Measurements from ENCODE around the gene FIGN. TPM values are rescaled to one million over a fixed set of nuclear protein-coding genes. Genes with fewer than 3 reads are reported as not detected.

The FIGN gene
- total RNA-seq, 1 donor from 2014 or later, result 8.0 TPM

- DNase-seq (ENCODE audit: low spot score), result no peak
Measured at GRCh38 chr2:163709270-163709669, 26.5 kb downstream of the FIGN start.

GRCh38 chr2:163708265-163708664 lies 27.5 kb downstream of the FIGN start:
- DNase-seq (ENCODE audit: low spot score), result no peak

GRCh38 chr2:163703386-163703785 lies 32.4 kb downstream of the FIGN start:
- no peak for DNase-seq (ENCODE audit: low spot score)

- no peak for DNase-seq (ENCODE audit: low spot score)
Measured at GRCh38 chr2:163701399-163702195, 34.2 kb downstream of the FIGN start.

GRCh38 chr2:163698857-163699256 lies 37.0 kb downstream of the FIGN start:
- DNase-seq (ENCODE audit: low spot score), result no peak

GRCh38 chr2:163697846-163698637 lies 37.8 kb downstream of the FIGN start:
- DNase-seq (ENCODE audit: low spot score), result no peak

- no peak for DNase-seq (ENCODE audit: low spot score)
Measured at GRCh38 chr2:163697429-163697828, 38.4 kb downstream of the FIGN start.

GRCh38 chr2:163693484-163693883 lies 42.3 kb downstream of the FIGN start:
- no peak for DNase-seq (ENCODE audit: low spot score)

GRCh38 chr2:163692611-163693482 lies 43.0 kb downstream of the FIGN start:
- no peak for DNase-seq (ENCODE audit: low spot score)

- DNase-seq (ENCODE audit: low spot score), result no peak
Measured at GRCh38 chr2:163692081-163692480, 43.7 kb downstream of the FIGN start.

GRCh38 chr2:163690896-163691295 lies 44.9 kb downstream of the FIGN start:
- DNase-seq (ENCODE audit: low spot score), result no peak

GRCh38 chr2:163687217-163687616 lies 48.6 kb downstream of the FIGN start:
- no peak for DNase-seq (ENCODE audit: low spot score)

GRCh38 chr2:163686289-163686688 lies 49.5 kb downstream of the FIGN start:
- DNase-seq (ENCODE audit: low spot score), result no peak

GRCh38 chr2:163682695-163683094 lies 53.1 kb downstream of the FIGN start:
- no peak for DNase-seq (ENCODE audit: low spot score)

GRCh38 chr2:163681745-163682144 lies 54.1 kb downstream of the FIGN start:
- no peak for DNase-seq (ENCODE audit: low spot score)

- DNase-seq (ENCODE audit: low spot score), result no peak
Measured at GRCh38 chr2:163675388-163675787, 60.4 kb downstream of the FIGN start.

GRCh38 chr2:163673522-163673921 lies 62.3 kb downstream of the FIGN start:
- no peak for DNase-seq (ENCODE audit: low spot score)

- DNase-seq (ENCODE audit: low spot score), result no peak
Measured at GRCh38 chr2:163670929-163671328, 64.9 kb downstream of the FIGN start.

- DNase-seq (ENCODE audit: low spot score), result no peak
Measured at GRCh38 chr2:163669506-163669905, 66.3 kb downstream of the FIGN start.

- DNase-seq (ENCODE audit: low spot score), result no peak
Measured at GRCh38 chr2:163667064-163667887, 68.5 kb downstream of the FIGN start.

- DNase-seq (ENCODE audit: low spot score), result no peak
Measured at GRCh38 chr2:163665817-163666216, 70.0 kb downstream of the FIGN start.

All from ureter (tissue), 1 donor.